C4-2B (cell line): ENCODE data around the gene PDE4B.

ENCODE experiments used
- H3K27ac ChIP-seq: fragments of 450-650 bp; 2 replicates; pipeline ENCODE4 v1.5.1; 2017
- CTCF ChIP-seq: fragments of 450-650 bp; conservative IDR thresholded peaks from 2 replicates; pipeline ENCODE4 v1.5.1; 2017; ENCODE audit warnings: mild to moderate bottlenecking
- ZFX ChIP-seq: fragments of 450-650 bp; IDR thresholded peaks from 2 replicates; pipeline ENCODE4 v1.6.1; 2017

Gene PDE4B

DNA sequence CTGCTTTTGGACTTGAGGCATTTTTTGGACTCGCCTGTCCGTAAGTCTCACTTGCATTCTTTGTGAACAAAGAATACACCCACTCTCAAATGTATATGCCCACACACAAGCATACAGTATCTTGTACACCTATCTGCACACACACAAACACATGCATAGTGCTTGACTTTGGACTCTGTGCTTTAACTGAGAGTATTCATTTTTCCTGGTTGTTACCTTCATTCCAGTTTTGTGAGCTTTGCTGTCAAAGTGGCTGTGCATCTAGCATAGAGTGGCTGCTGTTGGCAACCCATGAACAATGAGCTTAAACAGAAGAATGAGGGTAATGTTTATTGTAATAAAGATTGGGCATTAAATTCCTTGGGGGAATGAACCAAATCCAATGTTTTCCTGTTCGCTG, 199.0 kb downstream of the PDE4B start:
- TF ChIP-seq ZFX (no peak), CTCF (no peak)
- H3K27ac ChIP-seq: no peak overlapping the region

DNA sequence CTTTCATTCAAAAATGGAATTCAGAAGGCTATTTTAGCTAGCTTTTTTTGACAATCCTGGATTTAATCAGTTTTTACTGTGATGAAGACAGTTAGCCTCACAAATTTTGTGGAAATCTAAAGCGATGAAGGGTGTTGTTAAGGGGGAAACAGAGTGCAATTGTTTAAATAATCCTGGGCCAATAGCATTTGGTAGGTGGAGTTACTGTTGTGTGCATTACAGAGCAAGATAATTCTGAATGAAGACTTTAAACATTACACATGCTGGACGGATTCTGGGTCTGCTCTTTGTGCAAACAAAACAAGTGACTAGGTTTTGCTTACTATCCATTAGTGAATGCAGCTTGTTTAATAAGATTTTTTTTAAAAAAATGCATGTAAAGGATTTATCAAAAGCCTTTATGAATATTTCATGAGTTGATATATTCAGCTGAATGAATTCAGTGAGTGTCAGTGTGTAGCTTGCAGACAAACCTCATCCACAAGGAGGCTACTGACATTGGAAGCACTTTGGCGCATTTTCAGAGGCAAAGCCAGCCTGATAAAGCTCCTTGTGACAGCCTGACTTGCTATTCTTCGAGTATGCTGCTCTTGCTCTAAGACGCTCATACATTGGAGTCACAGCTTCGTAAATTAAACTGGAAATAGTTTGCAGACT, 199.6 kb downstream of the PDE4B start:
- no peak overlapping the region for H3K27ac ChIP-seq
- TF ChIP-seq CTCF: no peak
- no peak for TF ChIP-seq ZFX

- H3K27ac ChIP-seq: no peak overlapping the region
- TF ChIP-seq ZFX (no peak), CTCF (no peak)
These were observed 200.2 kb downstream of the PDE4B start for GRCh38 chr1:65992831-65993271.

GRCh38 chr1:65994223-65994622, 201.5 kb downstream of the PDE4B start:
- TF ChIP-seq ZFX (no peak), CTCF (no peak)
- no peak overlapping the region for H3K27ac ChIP-seq

DNA sequence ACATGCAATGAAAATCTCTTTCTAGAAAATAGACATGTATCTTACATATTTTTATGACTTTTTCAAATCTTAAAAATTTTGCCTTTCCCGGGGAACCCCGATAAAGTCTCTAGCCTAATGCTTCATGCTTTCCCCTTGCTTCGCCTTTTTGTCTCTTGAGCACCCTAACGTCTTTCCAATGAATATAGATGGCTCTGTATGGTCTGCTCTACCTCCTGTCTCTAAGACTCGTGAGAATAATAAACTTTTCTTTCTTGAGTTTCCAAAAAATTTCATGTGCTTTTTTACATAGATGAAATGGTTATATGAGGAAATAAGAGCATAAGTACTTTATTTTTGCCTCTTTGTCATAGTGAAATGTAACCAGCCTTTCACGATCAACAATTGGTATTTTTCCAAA, 202.6 kb downstream of the PDE4B start:
- no peak overlapping the region for H3K27ac ChIP-seq
- TF ChIP-seq ZFX: no peak
- TF ChIP-seq CTCF: no peak

DNA sequence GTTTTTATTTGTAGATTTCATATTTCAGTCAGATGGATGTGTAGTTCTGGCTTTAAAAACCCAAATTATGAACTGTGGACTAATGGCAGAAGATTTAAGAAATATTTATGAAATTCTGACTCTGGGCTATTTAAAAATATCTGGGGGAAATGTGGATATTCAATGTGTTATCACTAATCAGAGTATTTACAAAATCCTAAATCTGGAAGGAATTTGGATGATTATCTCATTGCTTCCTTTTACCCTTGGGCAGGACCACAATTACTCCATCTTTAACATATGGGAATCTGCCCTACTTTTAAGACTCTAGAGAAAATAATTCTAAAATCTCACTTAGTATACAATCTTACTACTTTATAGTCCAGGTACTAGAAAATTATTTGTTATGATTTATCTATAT, 203.2 kb downstream of the PDE4B start:
- H3K27ac ChIP-seq: no peak overlapping the region

DNA sequence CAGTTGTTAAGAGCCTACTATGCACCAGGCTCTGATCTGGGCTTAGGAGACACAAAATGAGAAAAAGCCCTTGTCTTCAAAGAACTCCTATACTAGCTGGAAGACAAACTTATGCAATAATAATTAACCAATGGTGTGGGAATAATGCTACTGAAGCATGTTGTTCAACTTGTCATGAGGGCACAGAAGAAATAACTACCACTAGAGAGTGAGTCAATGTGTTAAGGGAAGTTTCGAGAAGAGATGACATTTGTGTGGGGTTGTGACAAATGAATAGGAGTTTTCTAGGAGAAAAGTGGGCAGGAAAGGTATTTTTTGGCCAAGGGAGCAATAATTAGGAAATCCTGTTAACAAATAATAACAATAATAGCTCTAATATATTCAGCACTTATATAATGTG, 205.0 kb downstream of the PDE4B start:
- H3K27ac ChIP-seq: no peak overlapping the region
- TF ChIP-seq ZFX: no peak
- no peak for TF ChIP-seq CTCF

More for the DNA sequence above, 203.2 kb downstream of the PDE4B start:
- TF ChIP-seq ZFX: no peak
- no peak for TF ChIP-seq CTCF
